Measurements from ENCODE around the gene UGT8.

The UGT8 gene

GRCh38 chr4:114692958-114693357, 94.4 kb downstream of the UGT8 start:
- no peak for DNase-seq

GRCh38 chr4:114694770-114695169, 96.2 kb downstream of the UGT8 start:
- DNase-seq: no peak

- DNase-seq: no peak
Observed at GRCh38 chr4:114698231-114698630, 99.6 kb downstream of the UGT8 start.

GRCh38 chr4:114701491-114701890, 102.9 kb downstream of the UGT8 start:
- no peak for DNase-seq

- no peak for DNase-seq
Observed at GRCh38 chr4:114717432-114717831, 118.8 kb downstream of the UGT8 start.

GRCh38 chr4:114725066-114725465, 126.5 kb downstream of the UGT8 start:
- no peak for DNase-seq

GRCh38 chr4:114727461-114727860, 128.9 kb downstream of the UGT8 start:
- no peak for DNase-seq

Data from effector CD4-positive, alpha-beta T cell (primary cell).